HepG2 (cell line): ENCODE results near the gene USP7. TPM values are rescaled to one million over a fixed set of nuclear protein-coding genes. Genes with fewer than 3 reads are reported as not detected.

Source experiments
- AHR ChIP-seq: IDR thresholded peaks from 2 replicates; pipeline ENCODE4 v1.6.1; 2018; ENCODE audit warnings: missing genetic modification reagents, missing compliant biosample characterization
- CHCHD3 ChIP-seq: sonication (generic); formaldehyde crosslinking; IDR thresholded peaks from 2 replicates; pipeline ENCODE4 v1.8.0; 2022; ENCODE audit warnings: mild to moderate bottlenecking, missing genetic modification reagents, moderate library complexity
- ETV6 ChIP-seq: sonication (generic); formaldehyde crosslinking; conservative IDR thresholded peaks from 2 replicates; pipeline ENCODE4 v1.4.0; 2020; ENCODE audit warnings: missing genetic modification reagents
- GLI4 ChIP-seq: sonication (generic); formaldehyde crosslinking; IDR thresholded peaks from 2 replicates; pipeline ENCODE4 v1.5.1; 2020; ENCODE audit warnings: missing genetic modification reagents, mild to moderate bottlenecking, moderate library complexity, borderline replicate concordance
- GTF3A ChIP-seq: sonication (generic); formaldehyde crosslinking; conservative IDR thresholded peaks from 2 replicates; pipeline ENCODE4 v1.4.0; 2020; ENCODE audit warnings: mild to moderate bottlenecking, missing genetic modification reagents
- HNRNPK ChIP-seq: fragments of 200-400 bp; formaldehyde crosslinking; IDR thresholded peaks from 2 replicates; pipeline ENCODE4 v1.6.1; 2018; ENCODE audit warnings: low read length, low read depth, moderate library complexity, mild to moderate bottlenecking; ENCODE audit not compliant: poor library complexity, severe bottlenecking
- JUND ChIP-seq: sonication (generic); formaldehyde crosslinking; IDR thresholded peaks from 2 replicates; pipeline ENCODE4 v1.8.0; 2022; ENCODE audit warnings: mild to moderate bottlenecking, missing genetic modification reagents
- KDM1A ChIP-seq: IDR thresholded peaks from 2 replicates; pipeline ENCODE4 v1.6.1; 2016; ENCODE audit warnings: missing compliant biosample characterization
- KLF12 ChIP-seq: sonication (generic); formaldehyde crosslinking; IDR thresholded peaks from 2 replicates; pipeline ENCODE4 v1.4.0; 2020; ENCODE audit warnings: missing genetic modification reagents, borderline replicate concordance
- NFIC ChIP-seq: IDR thresholded peaks from 2 replicates; pipeline ENCODE4 v1.6.1; 2012; ENCODE audit warnings: mild to moderate bottlenecking, low read length, inconsistent platforms
- SUZ12 ChIP-seq: fragments of 150-350 bp; IDR thresholded peaks from 2 replicates; pipeline ENCODE4 v1.6.1; 2014; ENCODE audit warnings: low read depth, low read length
- TERF1 ChIP-seq: sonication (generic); formaldehyde crosslinking; IDR thresholded peaks from 2 replicates; pipeline ENCODE4 v1.8.0; 2022; ENCODE audit warnings: mild to moderate bottlenecking, missing genetic modification reagents, moderate library complexity
- THYN1 ChIP-seq: sonication (generic); formaldehyde crosslinking; IDR thresholded peaks from 2 replicates; pipeline ENCODE4 v1.8.1; 2023; ENCODE audit warnings: low read depth, mild to moderate bottlenecking, moderate library complexity, missing genetic modification reagents, borderline replicate concordance
- ZFP62 ChIP-seq: sonication (generic); formaldehyde crosslinking; IDR thresholded peaks from 2 replicates; pipeline ENCODE4 v1.4.0; 2020; ENCODE audit warnings: missing genetic modification reagents
- ZNF143 ChIP-seq: sonication (generic); formaldehyde crosslinking; IDR thresholded peaks from 2 replicates; pipeline ENCODE4 v1.4.0; 2020; ENCODE audit warnings: missing genetic modification reagents
- ZNF367 ChIP-seq: sonication (generic); formaldehyde crosslinking; IDR thresholded peaks from 2 replicates; pipeline ENCODE4 v1.4.0; 2020; ENCODE audit warnings: missing genetic modification reagents, borderline replicate concordance
- ZNF383 ChIP-seq: sonication (generic); formaldehyde crosslinking; IDR thresholded peaks from 2 replicates; pipeline ENCODE4 v1.4.0; 2020; ENCODE audit warnings: missing genetic modification reagents, mild to moderate bottlenecking, borderline replicate concordance
- ZNF430 ChIP-seq: sonication (generic); formaldehyde crosslinking; IDR thresholded peaks from 2 replicates; pipeline ENCODE4 v1.9.0; 2021; ENCODE audit warnings: mild to moderate bottlenecking, missing genetic modification reagents
- ZNF484 ChIP-seq: sonication (generic); formaldehyde crosslinking; IDR thresholded peaks from 2 replicates; pipeline ENCODE4 v1.5.1; 2020; ENCODE audit warnings: mild to moderate bottlenecking, low read depth, missing genetic modification reagents, borderline replicate concordance
- ZNF501 ChIP-seq: sonication (generic); formaldehyde crosslinking; IDR thresholded peaks from 2 replicates; pipeline ENCODE4 v1.5.1; 2020; ENCODE audit warnings: mild to moderate bottlenecking, moderate library complexity, missing genetic modification reagents
- ZNF577 ChIP-seq: sonication (generic); formaldehyde crosslinking; IDR thresholded peaks from 2 replicates; pipeline ENCODE4 v1.4.0; 2020; ENCODE audit warnings: mild to moderate bottlenecking, low read depth, missing genetic modification reagents, borderline replicate concordance
- ZNF609 ChIP-seq: sonication (generic); formaldehyde crosslinking; IDR thresholded peaks from 2 replicates; pipeline ENCODE4 v1.4.0; 2020; ENCODE audit warnings: mild to moderate bottlenecking, missing genetic modification reagents, borderline replicate concordance
- ZNF747 ChIP-seq: sonication (generic); formaldehyde crosslinking; IDR thresholded peaks from 2 replicates; pipeline ENCODE4 v1.8.1; 2023; ENCODE audit warnings: missing genetic modification reagents, mild to moderate bottlenecking, borderline replicate concordance
- ZNF792 ChIP-seq: IDR thresholded peaks from 2 replicates; pipeline ENCODE4 v1.6.1; 2016
- polyA plus RNA-seq, 8 experiments: library from polyadenylated mRNA; depleted of rRNA in 3 of 8; stranded (reverse) in 7 of 8; unstranded in 1 of 8; fragments of >200 nt; fragmentation: Illumina TruSeq in 4 of 8; extraction: Trizol in 4 of 8; gene quantifications; 2 replicates each; pipeline versions ENCODE4 v1.2.1 to v1.2.3, GENCODE V29; 2011 to 2016; ENCODE audit warnings: low read depth in 4 of 8, missing spikeins in 1 of 8, mixed read lengths in 1 of 8; ENCODE audit not compliant: insufficient read depth in 1 of 8
- total RNA-seq, 5 experiments: library from RNA; depleted of rRNA; stranded (reverse); fragments of >200 nt; fragmentation: Illumina TruSeq; extraction: Trizol; gene quantifications; 2 replicates each; pipeline ENCODE4 v1.2.3, GENCODE V29; 2016; ENCODE audit warnings: low read depth in 1 of 5

Gene USP7
- total and polyA plus RNA-seq, 2 of the 13 experiments (the other 11 are each of a cell fraction or from before 2014, with no cell fraction given): 52.5 to 173 TPM

- TF ChIP-seq ZNF484 (CRISPR knock-in tag) (no peak), THYN1 (CRISPR knock-in tag) (no peak), GLI4 (no peak), KLF12 (CRISPR knock-in tag) (peak; percentile 87; the same call in 1 of the 2 replicates), ZNF143 (CRISPR knock-in tag) (0 out of 2 replicates have a peak, but pooled peaks have one; percentile 5), NFIC (no peak), SUZ12 (no peak), HNRNPK (no peak), ZNF383 (no peak), JUND (CRISPR knock-in tag) (no peak), KDM1A (no peak), ETV6 (CRISPR knock-in tag) (peak; percentile 67), ZFP62 (CRISPR knock-in tag) (no peak), TERF1 (CRISPR knock-in tag) (peak; percentile 26; the same call in 1 of the 2 replicates), ZNF577 (CRISPR knock-in tag) (no peak), ZNF430 (CRISPR knock-in tag) (peak; percentile 86), ZNF747 (0 out of 2 replicates have a peak, but pooled peaks have one; percentile 52), ZNF792 (CRISPR knock-in tag) (peak; percentile 70; the same call in 1 of the 2 replicates), ZNF367 (CRISPR knock-in tag) (no peak), GTF3A (CRISPR knock-in tag) (no peak), ZNF501 (CRISPR knock-in tag) (peak; percentile 77; the same call in 1 of the 2 replicates), ZNF609 (CRISPR knock-in tag) (peak; percentile 38; the same call in 1 of the 2 replicates), AHR (CRISPR knock-in tag) (no peak), CHCHD3 (CRISPR knock-in tag) (no peak)
These were observed at the start of gene USP7 (continued) for GRCh38 chr16:8963821-8964441.
